NCI-H460 (cell line): ENCODE results near the gene VPS37B. TPM values are rescaled to one million over a fixed set of nuclear protein-coding genes. Genes with fewer than 3 reads are reported as not detected.

Experiments used
- DNase-seq: peaks from one replicate; pipeline ENCODE4 v3.0.0-alpha.2; 2016; ENCODE audit warnings: low read depth; ENCODE audit errors: extremely low read depth
- total RNA-seq: library from RNA; depleted of rRNA; stranded (reverse); fragments of >200 nt; shearing (Covaris generic); gene quantifications from 2 replicates; pipeline ENCODE4 v1.2.3, GENCODE V29; 2014; rRNA removed

The VPS37B gene
- total RNA-seq, 1 experiment from 2014 or later: 15.8 TPM

DNA sequence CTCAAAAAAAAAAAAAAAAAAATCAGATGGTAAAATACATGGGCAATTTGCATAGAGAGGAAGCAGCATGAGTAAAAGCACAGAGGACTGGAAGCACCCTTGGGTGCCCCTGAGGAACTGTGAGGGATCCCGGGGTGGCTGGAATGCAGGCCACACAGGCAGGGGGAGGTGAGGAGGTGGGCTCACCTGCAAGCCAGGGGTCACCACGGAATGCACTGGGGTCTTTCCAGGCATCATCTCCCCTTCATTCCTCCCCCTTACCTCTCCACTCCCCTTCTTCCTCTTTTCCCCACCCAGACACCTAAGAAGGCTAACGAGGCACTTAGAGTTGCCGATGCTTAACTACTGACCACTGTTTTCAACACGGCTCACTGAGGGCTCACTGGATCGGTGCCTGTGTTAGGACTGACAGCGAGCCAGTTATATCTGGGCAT is 75.1 kb downstream of the VPS37B start:
- no peak for DNase-seq

GRCh38 chr12:122820138-122820537 is 75.8 kb downstream of the VPS37B start:
- DNase-seq: no peak

GRCh38 chr12:122819209-122819785 is 76.6 kb downstream of the VPS37B start:
- DNase-seq: no peak

Other genes with a start within 250 kb of the VPS37B start
- gene HCAR2, start 192.8 kb downstream of the VPS37B start, total RNA-seq: 0.17 TPM in 2 replicates
- 0.05 TPM in 1 of 2 replicates, not detected in the other for gene HCAR3, start 179.3 kb downstream of the VPS37B start, total RNA-seq
- gene HCAR1, start 165.3 kb downstream of the VPS37B start, total RNA-seq: 0.05 TPM in 1 of 2 replicates, not detected in the other
- gene DENR, start 143.3 kb downstream of the VPS37B start, total RNA-seq: 66.0 and 77.5 TPM in 2 replicates
- gene CCDC62, start 121.6 kb downstream of the VPS37B start, total RNA-seq: 0.14 and 0.27 TPM in 2 replicates
- gene HIP1R, start 60.7 kb downstream of the VPS37B start, total RNA-seq: 61.5 and 64.1 TPM in 2 replicates
- 2.7 and 3.9 TPM in 2 replicates for gene ABCB9, start 70.3 kb upstream of the VPS37B start, total RNA-seq
- 21.0 and 21.4 TPM in 2 replicates for gene OGFOD2, start 79.1 kb upstream of the VPS37B start, total RNA-seq
- 209 and 227 TPM in 2 replicates for gene ARL6IP4, start 84.6 kb upstream of the VPS37B start, total RNA-seq